ENCODE results near the gene MCCC2. TPM values are rescaled to one million over a fixed set of nuclear protein-coding genes. Genes with fewer than 3 reads are reported as not detected.
A peak's percentile ranks its signal among the peaks of the same experiment; 100 is the strongest.
"Not testable (repeated sequence)": the region's sequence is repeated elsewhere in the genome, so short reads cannot be mapped to it uniquely, and the experiment has no call there.

Gene MCCC2
- total RNA-seq = 10 to 100 TPM; 21.4 to 35.3 (median 26.0) TPM

DNA sequence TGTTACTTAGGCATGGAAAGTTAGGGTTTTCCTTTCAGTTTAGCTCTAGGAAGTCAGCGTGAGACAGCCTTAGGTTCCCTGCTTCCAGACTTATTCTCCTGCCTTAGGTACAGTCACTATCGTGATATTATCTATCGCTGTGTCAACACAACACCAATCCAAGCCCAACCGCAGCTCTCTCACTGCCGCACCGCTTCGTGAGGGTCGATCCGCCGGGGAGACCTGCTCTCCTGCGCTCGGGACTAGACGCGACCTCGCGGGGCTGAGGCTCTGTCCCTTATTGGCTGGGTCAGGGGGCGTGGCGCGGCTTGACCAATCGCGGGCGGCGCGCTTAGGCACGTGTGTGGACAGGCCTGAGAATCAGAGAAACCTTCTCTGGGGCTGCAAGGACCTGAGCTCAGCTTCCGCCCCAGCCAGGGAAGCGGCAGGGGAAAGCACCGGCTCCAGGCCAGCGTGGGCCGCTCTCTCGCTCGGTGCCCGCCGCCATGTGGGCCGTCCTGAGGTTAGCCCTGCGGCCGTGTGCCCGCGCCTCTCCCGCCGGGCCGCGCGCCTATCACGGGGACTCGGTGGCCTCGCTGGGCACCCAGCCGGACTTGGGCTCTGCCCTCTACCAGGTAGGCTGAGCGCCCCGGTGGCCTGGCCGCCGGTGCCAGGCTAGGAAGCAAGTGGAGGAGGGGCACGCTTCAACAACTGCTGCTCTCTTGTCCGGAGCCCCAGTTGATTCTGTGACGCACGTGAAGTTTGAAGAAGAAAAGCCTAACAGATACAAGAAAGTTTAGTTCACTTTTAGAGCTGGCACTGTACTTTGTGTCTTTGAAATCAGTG lies at the start of gene MCCC2:
MCCC2 (plus strand) TSS at position 400 of the 825 bp plus-strand sequence; CDS start at position 486, 86 bp downstream.
- Histone ChIP-seq H3K27ac (peak within 1 kb of the TSS; percentile 52 to 90 (median 86)), H3K4me3 (peak within 1 kb of the TSS; percentile 26 to 79), H3K4me1 (peaks cover 0 to 40% (median 3%) of the 10 kb centered on the region in 3 donors), H3K9me3 (no peaks in the 10 kb centered on the region), H3K36me3 (no peaks in the 10 kb centered on the region), H3K27me3 (no peaks in the 10 kb centered on the region)
- 0% methylated on average over 3 to 5 of the region's 56 CpGs for WGBS, 2 donors (ENCODE audit: low coverage in 1 of 2)
- TF ChIP-seq POLR2A (IDR thresholded peaks at IDR 0.05) (peak; percentile 71 to 77), POLR2AphosphoS5 (IDR thresholded peaks at IDR 0.05) (no peak)
- TF ChIP-seq, protein P1, sequence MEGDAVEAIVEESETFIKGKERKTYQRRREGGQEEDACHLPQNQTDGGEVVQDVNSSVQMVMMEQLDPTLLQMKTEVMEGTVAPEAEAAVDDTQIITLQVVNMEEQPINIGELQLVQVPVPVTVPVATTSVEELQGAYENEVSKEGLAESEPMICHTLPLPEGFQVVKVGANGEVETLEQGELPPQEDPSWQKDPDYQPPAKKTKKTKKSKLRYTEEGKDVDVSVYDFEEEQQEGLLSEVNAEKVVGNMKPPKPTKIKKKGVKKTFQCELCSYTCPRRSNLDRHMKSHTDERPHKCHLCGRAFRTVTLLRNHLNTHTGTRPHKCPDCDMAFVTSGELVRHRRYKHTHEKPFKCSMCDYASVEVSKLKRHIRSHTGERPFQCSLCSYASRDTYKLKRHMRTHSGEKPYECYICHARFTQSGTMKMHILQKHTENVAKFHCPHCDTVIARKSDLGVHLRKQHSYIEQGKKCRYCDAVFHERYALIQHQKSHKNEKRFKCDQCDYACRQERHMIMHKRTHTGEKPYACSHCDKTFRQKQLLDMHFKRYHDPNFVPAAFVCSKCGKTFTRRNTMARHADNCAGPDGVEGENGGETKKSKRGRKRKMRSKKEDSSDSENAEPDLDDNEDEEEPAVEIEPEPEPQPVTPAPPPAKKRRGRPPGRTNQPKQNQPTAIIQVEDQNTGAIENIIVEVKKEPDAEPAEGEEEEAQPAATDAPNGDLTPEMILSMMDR (IDR thresholded peaks at IDR 0.05) = peak in 1 of 4 experiments; percentile 6
- ATAC-seq = peak; percentile 100

DNA sequence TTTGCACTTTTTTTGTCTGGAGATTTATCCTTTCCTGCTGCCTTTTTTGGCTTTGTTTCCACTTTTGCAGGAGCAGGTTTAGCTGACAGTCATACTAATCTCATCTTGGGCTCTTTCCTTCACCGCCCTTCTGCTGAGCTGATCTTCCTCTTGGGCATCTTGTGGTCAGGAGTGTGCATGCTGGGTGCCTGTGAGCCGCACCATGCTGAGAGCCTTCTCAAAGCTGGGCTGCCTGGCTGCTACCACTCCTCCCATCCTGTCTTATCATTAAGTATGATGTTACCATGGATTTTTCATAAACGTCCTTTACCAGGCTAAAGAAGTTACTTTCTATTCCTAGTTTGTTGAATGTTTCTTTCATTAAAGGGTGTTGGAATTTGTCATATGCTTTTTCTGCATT lies 49.5 kb upstream of the MCCC2 start:
- no peaks in the 10 kb centered on the region for H3K9me3 ChIP-seq
- no peaks in the 10 kb centered on the region for H3K27me3 ChIP-seq
- ATAC-seq = no peak
- H3K27ac ChIP-seq = no peak overlapping the region
- TF ChIP-seq POLR2A (IDR thresholded peaks at IDR 0.05) (no peak), EP300 (IDR thresholded peaks at IDR 0.05) (no peak), POLR2AphosphoS5 (IDR thresholded peaks at IDR 0.05) (no peak)
- TF ChIP-seq, protein P1 (IDR thresholded peaks at IDR 0.05) = no peak
- H3K4me3 ChIP-seq = no peak overlapping the region
- no peaks in the 10 kb centered on the region for H3K4me1 ChIP-seq
- peaks cover 0 to 81% of the 10 kb centered on the region in 2 donors for H3K36me3 ChIP-seq
- WGBS, 2 donors (ENCODE audit: low coverage in 1 of 2) = 59 to 73% methylated on average over 2 to 3 of the region's 3 CpGs

- 93 to 96% methylated on average over 5 to 6 of the region's 7 CpGs for WGBS, 2 donors (ENCODE audit: low coverage in 1 of 2)
Measured at GRCh38 chr5:71550885-71551284, 36.3 kb upstream of the MCCC2 start.

DNA sequence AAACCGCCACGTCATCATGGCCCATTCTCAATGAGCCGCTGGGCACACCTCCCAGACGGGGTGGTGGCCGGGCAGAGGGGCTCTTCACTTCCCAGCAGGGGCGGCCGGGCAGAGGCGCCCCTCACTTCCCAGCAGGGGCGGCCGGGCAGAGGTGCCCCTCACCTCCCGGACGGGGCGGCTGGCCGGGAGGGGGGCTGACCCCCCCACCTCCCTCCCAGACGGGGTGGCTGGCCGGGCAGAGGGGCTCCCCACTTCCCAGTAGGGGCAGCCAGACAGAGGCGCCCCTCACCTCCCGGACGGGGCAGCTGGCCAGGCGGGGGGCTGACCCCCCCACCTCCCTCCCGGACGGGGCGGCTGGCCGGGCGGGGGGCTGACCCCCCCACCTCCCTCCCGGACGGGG lies 35.6 kb upstream of the MCCC2 start:
- not testable (repeated sequence) for ATAC-seq

More at GRCh38 chr5:71550885-71551284, 36.3 kb upstream of the MCCC2 start:
- H3K36me3 ChIP-seq = peaks cover 5 to 99% of the 10 kb centered on the region in 2 donors
- ATAC-seq, H3K4me1 ChIP-seq, H3K27ac ChIP-seq, H3K9me3 ChIP-seq, H3K27me3 ChIP-seq, H3K4me3 ChIP-seq: not testable (repeated sequence)

DNA sequence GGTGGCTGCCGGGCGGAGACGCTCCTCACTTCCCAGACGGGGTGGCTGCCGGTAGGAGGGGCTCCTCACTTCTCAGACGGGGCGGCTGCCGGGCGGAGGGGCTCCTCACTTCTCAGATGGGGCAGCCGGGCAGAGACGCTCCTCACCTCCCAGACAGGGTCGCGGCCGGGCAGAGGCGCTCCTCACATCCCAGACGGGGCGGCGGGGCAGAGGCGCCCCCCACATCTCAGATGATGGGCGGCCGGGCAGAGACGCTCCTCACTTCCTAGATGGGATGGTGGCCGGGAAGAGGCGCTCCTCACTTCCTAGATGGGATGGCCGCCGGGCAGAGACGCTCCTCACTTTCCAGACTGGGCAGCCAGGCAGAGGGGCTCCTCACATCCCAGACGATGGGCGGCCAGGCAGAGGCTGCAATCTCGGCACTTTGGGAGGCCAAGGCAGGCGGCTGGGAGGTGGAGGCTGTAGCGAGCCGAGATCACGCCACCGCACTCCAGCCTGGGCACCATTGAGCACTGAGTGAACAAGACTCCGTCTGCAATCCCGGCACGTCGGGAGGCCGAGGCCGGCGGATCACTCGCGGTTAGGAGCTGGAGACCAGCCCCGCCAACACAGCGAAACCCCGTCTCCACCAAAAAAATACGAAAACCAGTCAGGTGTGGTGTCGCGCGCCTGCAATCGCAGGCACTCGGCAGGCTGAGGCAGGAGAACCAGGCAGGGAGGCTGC lies 35.0 kb upstream of the MCCC2 start:
- H3K4me1 ChIP-seq, ATAC-seq, H3K27me3 ChIP-seq, H3K9me3 ChIP-seq, H3K27ac ChIP-seq, H3K4me3 ChIP-seq: not testable (repeated sequence)
- peaks cover 2 to 99% of the 10 kb centered on the region in 2 donors for H3K36me3 ChIP-seq
- no CpG with 5 or more reads among the region's 53 CpGs for WGBS, 2 donors (ENCODE audit: low coverage in 1 of 2)

More for the DNA sequence above, 35.6 kb upstream of the MCCC2 start:
- not testable (repeated sequence) for H3K4me3 ChIP-seq, H3K4me1 ChIP-seq, H3K27me3 ChIP-seq, H3K27ac ChIP-seq, H3K9me3 ChIP-seq
- H3K36me3 ChIP-seq = peaks cover 2 to 99% of the 10 kb centered on the region in 2 donors
- no CpG with 5 or more reads among the region's 27 CpGs for WGBS, 2 donors (ENCODE audit: low coverage in 1 of 2)

DNA sequence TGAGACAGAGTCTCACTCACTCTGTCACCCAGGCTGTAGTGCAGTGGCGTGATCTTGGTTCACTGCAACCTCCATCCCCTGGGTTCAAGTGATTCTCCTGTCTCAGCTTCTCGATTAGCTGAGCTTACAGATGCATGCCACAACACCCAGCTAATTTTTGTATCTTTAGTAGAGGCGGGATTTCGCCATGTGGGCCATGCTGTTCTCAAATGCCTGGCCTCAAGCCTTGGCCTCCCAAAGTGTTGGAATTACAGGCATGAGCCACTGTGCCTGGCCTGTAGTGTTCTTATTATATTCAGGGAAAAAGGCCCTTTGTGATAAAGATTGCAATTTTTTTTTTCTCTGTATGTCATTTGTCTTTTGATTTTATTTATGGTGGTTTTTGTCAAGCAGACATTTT lies 24.0 kb upstream of the MCCC2 start:
- H3K27ac ChIP-seq = no peak overlapping the region
- peaks cover 2 to 86% of the 10 kb centered on the region in 2 donors for H3K36me3 ChIP-seq
- 84% methylated on average over 4 of the region's 4 CpGs; no CpG with 5 or more reads in 1 of the 2 donors for WGBS, 2 donors (ENCODE audit: low coverage in 1 of 2)
- no peaks in the 10 kb centered on the region for H3K9me3 ChIP-seq
- H3K27me3 ChIP-seq = no peaks in the 10 kb centered on the region
- H3K4me3 ChIP-seq = no peak overlapping the region
- ATAC-seq = no peak
- H3K4me1 ChIP-seq = no peaks in the 10 kb centered on the region
- TF ChIP-seq, protein P1 (IDR thresholded peaks at IDR 0.05) = no peak
- no peak for TF ChIP-seq EP300 (IDR thresholded peaks at IDR 0.05)
- TF ChIP-seq POLR2AphosphoS5 (IDR thresholded peaks at IDR 0.05) = no peak
- TF ChIP-seq POLR2A (IDR thresholded peaks at IDR 0.05) = no peak
